ENCODE measurements around the gene MPST.

MPST gene

DNA sequence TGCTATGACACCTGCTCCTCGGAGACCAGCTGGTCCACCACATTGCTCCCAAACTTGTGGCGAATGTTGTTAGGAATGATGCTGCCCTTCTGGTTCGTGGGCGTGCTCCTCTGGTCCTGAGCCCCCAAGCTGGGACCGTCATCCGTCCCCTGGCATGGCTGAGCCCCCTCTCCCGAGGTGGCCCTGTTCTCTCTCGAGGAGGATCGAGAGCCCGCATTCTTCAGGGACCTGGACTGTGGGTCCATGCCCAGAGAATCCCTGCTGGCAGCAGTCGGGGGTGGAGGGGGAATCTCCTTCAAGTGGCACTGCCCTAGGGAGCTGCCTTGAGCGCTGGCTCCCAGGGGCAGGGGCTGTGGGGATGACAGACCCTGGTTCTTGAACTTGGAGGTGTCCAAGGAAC lies 17.7 kb upstream of the MPST start:
- no peak for DNase-seq

DNA sequence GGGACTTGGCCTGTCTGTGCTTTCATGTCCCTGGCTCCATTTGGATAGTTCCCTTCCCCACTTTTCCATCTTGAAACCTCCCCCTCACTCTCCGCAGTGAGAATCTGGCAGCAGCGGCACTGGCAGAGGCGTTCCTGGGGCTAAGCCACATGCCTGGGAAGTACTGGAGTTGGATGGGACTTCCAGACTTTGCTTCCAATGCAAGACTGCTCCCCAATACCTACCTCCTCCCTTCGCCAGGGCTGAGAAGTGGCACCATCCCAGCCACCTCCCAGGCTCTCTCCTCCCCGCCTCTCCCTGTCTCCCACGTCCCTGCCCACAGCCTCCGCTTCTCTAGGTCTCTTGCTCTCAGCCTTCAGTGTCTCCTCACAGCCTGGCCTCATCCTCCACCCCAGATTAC lies 16.9 kb upstream of the MPST start:
- DNase-seq, result no peak

DNA sequence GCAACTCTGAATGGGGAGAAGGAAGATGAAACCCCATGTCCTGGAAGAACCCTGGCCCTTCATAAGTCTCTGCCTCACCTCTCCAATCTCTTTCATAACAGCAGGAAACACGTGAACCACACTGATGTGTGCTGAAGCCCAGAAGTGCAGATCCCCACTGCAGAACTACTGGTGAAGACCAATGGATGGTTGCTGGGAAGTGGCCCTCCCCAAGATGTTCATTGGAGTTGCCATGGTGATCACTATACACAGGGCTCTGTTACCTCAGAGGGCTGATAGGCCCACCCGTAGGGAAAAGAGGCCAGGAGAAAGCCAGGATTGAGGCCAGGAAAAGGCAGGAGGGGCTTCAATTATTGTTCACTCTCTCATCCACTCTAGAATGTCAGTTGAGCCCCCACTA lies 11.9 kb upstream of the MPST start:
- DNase-seq, result no peak

DNA sequence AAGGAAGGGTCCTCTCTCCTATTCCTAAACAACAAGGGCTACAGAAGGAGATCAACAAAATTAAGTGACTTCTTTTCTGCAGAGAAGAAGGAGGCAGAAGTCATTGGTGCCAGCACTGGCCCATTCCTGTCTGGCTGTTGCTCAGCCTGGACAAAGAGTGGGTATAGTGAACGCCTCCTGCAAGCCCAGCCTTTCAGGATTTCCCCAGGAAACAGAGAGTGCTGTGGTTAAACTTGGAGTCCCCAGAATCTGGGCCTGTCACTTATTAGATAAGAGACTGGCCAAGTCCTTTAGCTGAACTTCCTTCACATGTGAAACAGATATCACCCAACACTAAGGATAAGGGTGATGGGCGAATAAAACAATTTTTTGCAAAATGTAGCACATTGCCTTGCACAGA lies 11.2 kb upstream of the MPST start:
- no peak for DNase-seq

DNA sequence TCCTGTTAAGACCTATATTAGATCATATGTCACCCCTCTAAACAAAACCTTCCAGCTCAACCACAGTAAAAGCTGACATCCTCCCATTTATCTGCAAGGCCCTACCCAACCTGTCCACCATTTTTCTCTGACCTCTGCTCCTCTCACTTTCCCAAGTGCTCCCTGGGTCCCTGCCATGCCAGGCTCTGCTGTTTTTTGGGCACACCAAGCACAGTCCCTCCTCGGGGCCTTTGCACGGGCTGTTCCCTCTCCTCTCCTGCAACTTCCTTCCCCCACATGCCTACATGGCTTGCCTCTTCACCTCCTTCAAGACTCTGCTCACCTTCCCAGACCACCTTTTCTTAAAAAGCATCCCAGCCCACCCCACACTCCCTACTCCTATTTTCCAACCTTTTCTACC lies 10.1 kb upstream of the MPST start:
- DNase-seq, result no peak

DNA sequence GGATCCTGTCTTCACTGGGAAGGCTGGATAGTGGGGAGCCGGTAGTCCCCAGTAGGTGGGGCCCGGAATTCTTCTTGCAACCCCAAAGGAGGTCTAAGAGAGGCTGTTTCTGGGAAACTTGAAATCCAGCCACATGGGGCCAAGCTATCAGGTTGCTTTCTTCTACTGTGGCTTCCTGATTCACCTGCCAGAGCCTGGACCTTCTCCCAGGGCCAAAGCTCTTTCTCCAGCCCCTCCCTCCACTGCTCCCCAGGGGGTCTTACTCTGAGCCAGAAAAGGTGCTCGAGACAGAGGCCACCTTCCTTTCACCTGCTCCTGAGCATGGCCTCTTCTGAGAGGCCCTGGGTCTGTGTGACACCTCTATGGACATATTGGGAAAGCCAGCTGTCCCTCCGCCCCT lies 9.4 kb upstream of the MPST start:
- no peak for DNase-seq

DNA sequence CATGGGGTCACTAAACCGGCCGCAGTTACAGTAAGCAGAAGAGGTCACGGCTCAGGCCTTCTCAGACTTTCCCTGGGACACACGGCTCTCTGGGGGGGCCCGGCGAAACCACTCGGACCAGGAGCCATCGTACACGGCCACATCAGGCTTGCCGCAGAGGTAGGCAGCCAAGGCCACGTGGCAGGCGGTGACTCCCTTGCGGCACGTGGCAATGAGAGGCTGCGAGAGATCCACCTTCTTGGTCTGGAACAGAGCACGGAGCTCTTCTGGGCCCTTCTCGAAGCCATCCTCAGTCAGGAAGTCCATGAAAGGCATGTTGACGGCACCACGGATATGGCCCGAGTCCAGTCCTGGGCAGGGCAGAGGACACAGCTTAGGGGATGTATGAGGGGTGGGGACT lies 8.6 kb upstream of the MPST start:
- DNase-seq, result no peak

DNA sequence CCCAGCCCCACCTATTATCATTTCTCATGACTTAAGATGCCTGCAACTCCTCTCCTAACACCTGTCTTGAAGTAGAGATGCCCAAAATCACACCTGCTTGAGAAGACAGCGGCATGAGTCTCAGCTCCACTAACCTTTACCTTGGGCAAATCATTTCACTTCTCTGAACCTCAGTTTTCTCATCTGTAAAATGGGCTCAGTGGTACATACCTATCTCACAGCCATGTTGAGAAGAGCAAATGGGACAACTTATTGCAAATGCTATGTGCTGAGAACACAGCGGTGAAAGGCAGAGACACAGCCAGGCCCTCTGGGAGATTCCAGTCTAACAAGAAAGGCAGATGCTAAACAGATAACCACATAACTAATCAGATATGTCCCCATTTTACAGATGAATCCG lies 8.1 kb upstream of the MPST start:
- DNase-seq, result no peak

DNA sequence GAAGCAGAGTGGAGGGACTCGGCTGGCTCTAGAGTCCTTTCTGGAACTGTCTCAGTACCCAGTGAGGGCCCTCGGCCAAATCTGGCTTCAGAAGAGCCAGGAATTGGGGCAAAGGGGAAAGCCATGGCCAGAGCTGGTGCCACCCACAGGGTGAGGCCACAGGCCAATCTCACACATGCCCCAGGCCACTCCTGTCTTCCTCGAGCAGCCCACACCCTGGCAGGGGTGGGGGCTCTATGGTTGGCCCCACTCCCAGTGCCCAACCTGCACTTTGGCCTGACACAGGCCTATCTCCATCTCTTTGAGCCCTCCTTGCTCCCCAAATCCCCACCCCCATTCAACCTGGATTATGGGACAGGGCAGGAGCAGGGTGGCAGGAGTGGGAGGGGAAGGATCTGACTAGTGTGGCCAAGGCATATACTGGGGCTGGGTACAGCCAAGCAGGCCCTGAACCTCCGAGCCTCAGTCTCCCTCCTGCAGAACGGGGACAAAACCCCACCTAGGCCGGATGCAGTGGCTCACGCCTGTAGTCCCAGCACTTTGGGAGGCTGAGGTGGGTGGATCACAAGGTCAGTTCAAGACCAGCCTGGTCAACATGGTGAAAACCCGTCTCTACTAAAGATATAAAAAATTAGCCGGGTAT lies 7.2 kb upstream of the MPST start:
- DNase-seq, result no peak

DNA sequence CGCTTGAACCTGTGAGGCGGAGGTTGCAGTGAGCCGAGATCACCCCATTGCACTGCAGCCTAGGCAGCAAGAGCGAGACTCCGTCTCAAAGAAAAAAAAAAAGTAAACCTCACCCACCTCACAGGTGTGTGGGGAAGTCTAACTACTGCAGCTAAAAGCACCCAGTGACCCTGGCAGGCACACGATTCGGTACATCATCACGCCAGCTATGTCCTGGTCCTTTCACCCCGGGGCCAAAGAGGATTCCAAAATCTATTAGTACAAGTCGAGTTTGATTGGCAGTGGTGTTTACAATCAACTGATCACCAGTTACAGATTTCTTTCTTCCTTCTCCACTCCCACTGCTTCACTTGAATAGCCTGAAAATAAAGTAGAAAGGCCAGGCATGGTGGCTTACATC lies 6.6 kb upstream of the MPST start:
- no peak for DNase-seq

DNA sequence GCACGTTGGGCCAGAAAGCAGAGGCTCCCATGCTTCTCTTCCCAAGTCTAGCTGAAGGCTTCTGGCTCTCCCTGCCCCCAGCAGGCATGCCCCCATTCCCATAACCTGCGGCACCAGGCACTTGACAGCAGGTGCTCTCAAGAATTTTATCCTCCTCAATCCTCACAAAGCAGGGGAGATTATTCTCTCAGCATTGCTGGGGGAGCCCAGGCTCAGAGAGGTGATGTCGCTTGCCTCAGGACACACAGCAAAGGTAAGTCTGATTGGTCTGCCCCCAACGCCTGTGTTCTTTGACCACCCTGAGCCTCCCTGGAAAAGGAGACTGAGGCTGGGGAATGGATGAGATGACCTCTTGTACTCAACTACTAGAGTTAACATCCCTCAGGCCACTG lies 5.1 kb upstream of the MPST start:
- DNase-seq, result no peak

DNA sequence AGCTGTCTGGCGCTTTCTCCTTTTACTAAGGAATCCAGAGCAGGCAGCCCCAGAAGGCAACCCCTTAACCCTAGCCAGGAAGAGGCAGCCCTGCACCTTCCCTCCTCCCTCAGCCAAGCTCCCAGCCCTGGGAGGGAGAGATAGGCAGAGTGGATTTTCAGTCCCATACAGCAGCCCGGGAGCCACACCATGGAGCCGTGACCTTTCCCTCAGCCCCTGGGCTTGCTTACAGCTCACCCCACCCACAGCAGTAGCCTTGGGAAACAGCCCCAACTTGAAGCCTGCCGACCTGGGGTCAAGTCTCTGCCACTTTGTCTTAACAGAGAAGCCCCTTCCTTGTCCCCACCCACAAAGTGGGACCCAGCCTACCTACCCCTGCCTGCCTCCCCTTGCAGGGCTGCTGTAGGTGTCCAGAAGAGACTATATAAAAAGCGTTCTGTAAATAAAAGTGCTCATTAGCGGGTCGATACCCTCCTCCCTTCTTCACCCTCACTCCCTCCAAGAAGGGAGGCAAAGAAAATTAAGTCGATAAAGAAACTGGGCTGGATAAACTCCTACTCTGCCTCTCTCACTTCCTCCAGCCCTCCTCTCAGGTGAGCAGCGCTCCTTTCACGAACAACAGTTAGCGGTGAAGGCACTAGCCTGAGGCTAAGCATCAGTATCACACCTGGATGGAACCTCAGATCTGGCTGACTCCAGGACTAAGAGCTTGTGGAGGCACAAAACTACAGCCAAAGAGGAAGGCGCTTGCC lies 4.5 kb upstream of the MPST start:
- no peak for DNase-seq

DNA sequence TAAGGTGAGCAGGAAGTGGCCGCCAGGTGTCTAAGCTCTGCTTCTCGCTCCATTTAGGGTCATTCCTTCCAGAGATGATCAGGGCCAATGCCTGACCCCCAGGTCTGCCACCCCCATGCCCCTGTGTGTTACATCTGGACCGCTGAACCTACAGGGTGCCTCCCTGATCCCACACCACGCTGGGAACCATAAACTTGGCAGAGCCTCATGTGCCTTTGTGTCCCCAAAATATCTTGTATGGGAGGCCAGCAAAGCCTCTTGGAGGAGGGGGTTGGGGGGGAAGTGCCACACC lies 4.0 kb upstream of the MPST start:
- no peak for DNase-seq

DNA sequence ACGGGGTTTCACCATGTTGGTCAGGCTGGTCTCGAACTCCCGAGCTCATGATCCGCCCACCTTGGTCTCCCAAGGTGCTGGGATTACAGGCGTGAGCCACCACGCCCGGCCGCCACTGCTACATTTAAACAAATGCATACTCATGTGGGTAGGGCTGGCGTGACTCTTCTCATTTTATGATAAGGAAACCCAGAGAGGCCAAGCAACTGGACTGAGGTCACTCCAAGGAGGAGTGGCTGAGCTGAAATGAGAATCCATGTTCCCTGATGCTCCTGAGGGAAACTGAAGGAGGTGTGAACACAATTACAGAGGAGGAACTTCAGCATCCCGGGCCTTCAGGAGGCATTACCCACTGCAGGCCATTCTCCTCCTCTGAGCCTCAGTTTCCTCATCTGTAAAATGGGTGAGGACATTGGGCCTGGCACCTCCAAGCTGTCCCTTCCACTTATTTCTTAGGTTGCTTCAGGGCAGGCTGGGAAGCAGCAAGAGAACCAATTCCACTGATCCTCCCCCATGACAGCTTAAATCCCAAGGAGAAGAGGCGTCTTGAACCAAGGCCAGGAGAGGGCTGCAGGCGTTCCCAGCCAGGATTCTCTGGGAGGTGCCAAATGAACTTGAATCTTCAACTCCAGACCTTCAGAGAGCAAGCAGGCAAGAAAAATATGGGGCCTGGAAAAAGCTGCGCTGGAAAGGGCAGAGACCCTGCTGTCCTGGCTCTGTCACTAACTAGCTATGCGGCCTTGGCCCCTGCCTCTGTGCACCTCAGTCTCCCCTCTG lies 3.2 kb upstream of the MPST start:
- no peak for DNase-seq

DNA sequence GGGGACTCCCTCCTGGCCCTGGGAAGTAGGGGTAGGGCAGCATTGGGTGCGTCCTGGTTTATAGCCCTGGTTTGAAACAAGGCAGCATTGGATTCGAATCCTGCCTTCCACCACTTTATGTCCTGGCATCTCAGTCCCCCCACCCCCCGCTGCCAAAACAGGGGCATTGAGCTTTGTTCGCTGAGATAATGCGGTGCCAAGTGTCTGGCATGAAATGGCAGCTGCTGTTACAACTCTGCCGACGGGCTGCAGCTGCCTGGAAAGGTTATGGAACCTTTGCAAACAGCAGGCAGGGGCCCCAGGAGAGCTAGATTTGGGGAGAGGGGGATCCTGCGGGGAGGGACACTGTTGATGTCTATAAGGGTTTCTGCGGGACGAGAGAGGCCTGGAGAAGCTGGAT lies 2.2 kb upstream of the MPST start:
- DNase-seq, result no peak

DNA sequence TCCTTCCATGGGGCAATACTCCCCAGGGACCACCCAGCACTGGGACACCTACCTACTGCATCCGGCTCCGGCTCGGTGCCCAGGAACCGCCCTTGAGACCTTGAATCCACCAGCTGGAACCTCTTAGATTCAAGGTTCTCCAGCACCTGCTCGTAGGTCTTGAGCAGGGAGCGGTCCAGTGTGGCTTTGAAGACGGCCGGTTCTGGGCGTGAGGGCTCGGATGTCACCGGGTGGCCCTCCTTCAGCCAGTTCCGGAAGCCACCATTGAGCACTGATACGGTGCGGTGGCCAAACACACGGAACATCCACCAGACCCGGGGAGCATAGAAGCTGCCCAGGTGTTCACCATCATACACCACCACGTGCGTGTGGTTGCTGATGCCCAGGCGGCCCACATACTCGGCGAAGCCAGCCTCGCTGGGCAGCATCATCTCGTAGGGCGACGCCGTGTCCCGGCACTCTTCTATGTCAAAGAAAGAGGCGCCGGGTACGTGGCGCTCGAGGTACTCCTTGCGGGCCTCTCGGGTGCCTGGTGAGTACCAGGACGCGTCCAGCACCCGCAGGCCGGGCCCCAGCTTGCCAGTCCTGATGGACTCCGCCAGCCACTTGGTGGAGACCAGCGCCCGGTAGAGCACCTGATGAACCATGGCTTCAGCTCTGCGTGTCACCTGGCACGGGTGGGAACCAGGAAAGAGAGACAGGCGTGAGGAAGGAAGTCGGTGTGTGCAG lies 1.3 kb upstream of the MPST start:
- DNase-seq, result no peak

DNA sequence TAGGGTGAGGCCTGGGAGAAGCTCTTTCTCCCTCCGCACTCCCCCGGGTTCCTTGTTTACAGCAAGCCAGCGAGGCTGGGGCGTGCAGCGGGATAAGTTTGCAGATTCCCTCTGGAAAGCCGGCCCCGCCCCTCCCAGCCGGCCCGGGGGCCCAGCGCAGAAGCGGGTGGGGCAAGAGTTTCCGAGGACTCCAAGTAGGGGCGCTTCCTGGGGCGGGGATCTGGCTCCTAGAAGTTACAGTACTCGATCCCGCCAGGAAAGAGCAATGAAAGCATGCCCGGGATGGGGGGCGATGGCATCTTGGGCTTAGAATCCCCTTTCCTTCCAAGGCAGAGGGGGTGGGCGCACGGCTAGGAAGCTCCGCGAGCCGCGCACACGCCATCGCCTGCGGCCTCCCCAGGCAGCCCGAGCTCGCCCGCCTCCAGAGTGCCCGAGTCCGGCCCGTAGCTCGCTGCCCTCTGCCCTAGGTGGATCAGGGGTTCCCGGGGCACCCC lies 680 bp upstream of the MPST start:
- no peak for DNase-seq

DNA sequence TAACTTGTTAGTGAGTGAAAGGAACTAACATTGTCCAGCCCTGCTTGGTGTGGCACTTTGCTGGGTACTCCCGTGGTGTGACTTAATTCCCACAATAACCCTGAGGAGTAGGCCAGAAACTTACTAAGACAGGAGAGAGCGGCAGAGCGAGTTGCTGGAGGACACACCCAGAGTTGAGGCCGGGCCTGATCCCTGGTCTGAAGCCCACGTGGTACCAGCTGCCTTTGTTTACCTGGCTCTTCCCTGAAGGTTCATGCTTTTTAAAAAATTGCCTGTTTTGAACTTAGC lies 594 bp downstream of the MPST start:
- no peak for DNase-seq

DNA sequence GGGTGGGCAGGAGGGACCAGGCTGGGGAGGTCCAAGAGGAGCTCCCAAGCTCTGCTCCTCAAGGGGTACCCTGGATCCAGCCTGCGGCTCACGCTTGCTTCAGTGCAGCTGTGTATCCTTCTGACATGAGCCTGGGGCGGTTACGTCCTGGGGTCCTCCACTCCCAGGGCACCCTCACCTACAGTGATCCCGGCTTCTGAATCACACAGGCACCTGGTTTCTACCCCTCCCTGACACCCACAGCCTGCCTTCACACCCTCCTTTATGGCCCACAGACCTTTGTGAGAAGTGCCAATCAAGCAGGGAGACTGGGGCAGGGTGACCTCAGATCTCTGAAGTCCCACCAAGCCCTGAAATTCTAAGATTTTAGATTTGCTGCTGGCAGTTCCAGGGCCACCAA lies 1.5 kb downstream of the MPST start:
- DNase-seq, result no peak

DNA sequence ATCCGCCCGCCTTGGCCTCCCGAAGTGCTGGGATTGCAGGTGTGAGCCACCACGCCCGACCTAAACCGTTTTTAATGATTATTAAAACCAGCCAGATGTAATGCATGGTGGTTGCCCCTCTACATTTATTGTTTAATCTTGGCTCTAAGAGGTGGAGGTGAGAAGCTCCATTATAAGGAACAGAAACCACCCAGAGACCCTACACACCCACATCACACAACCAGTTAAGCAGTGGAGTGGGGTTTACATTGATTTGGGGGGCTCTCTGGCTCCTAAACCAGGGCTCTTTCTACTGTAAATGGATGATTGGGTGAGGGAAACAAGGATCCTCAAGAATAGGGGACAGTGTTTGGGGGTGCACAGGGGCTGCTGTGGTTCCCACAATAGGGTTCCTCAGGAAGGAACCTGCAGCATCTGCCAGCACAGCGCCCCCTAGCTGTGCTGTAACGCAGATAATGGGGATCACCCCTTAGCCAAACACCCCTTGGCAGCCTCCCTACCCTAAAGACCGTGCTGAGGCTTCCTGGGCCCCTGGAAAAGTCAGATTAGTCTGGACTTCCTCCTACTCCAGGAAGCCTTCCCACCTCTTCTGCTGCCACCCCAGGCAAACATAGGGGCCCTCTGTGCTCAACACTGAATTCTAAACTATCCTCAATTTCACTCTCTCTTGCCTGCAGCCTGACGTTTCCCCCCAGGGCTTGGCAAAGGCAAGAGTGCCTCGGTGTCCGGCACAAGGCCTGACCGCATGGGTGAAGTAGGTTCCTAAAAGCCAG lies 2.4 kb downstream of the MPST start:
- peak; percentile 42 for DNase-seq

DNA sequence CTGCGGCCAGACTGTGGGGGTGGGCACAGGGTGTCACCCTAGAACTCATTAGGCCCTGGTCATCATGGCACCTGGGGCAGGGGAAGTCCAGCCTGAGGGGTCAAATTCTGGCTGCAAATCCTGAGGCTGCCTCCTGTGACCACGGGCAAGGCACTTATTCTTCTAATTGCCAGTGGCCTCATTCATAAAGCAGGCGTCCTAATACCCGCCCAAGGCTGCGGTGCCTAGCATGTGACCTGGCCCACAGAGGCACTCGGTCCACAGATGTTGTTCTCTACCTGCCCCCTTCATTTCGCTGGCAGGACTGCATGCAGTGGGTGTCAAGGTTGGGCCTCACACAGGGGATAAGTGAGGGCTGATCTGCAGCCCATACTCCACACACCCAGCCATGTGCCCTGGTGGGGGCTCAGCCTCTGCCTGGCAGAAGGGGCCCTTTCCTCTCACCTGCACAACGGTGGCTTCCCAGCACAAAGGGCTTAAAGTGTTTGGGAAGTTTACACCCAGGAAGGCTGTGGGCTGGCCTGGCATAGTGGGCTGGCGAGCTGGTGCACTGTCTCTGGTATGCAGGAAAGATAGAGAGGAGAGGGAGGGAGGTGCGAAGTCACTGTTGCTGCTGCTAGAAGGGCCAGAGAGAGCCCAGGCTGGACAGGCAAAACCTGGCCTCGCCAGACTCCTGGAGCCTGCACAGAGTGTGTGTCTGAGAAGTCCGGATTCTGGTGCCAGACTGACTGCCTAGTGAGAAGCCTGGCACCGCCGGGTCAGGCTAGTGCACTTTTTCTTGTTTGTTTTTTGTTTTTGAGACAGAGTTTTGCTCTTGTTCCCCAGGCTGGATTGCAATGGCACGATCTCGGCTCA lies 3.2 kb downstream of the MPST start:
- DNase-seq, result no peak

DNA sequence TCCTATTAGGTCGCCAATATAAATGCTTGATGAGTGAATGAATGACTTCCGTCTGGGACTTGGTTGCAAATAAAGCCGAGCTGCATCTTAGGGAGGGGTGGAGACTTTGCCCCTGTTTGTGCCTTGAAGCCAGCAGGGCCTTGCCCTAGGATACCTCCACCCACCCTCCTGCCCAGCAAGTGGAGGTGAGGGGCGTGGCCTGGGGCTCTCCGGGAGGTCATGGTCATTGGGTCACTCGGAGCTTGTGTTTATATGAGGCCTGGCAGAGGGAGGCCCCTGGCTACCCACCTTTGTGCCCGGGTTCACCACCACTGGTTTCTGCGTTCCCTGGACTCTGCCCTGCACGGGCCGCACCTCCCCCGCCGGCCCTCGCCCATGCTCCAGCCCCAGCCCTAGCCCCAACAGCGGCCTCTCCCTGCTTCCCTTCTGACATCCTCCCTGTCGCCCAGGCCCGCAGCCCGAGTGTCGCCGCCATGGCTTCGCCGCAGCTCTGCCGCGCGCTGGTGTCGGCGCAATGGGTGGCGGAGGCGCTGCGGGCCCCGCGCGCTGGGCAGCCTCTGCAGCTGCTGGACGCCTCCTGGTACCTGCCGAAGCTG lies 4.3 kb downstream of the MPST start:
- no peak for DNase-seq

All from CD4-positive, alpha-beta T cell treated with Interleukin-4 for 4 hours (primary cell).